ENCODE results near the gene MYO1A.
"Not testable (repeated sequence)": the region's sequence is repeated elsewhere in the genome, so short reads cannot be mapped to it uniquely, and the experiment has no call there.

MYO1A gene

DNA sequence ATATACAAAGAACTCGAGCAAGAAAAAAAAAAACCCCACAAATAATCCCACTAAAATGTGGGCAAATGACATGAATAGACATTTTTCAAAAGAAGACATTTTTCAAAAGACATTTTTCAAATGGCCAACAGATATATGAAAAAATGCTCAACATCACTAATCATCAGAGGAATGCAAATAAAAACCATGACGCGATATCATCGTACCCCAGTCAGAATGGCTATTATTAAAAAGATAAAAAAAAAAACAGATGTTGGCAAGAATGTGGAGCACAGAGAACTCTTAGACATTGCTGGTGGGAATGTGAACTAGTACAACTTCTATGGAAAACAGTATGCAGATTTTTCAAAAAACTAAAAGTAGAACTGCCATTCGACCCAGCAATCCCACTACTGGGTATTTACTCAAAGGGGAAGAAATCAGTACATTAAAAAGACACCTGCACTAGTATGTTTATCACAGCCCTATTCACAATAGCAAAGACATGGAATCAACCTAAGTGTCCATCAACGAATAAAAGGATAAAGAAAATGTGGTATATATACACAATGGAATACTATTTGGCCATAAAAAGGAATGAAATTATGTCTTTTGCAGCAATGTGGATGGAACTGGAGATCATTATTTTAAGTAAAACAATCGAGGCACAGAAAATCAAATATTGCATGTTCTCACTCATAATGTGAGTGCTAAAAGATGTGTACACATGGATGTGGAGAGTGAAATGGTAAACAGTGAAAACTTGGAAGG, 59.9 kb downstream of the MYO1A start:
- Histone ChIP-seq H3K9me3 (ENCODE audit: insufficient read depth, low read length) (no peaks in the 10 kb centered on the region), H2AFZ (ENCODE audit: low read depth, low read length) (no peak overlapping the region)

DNA sequence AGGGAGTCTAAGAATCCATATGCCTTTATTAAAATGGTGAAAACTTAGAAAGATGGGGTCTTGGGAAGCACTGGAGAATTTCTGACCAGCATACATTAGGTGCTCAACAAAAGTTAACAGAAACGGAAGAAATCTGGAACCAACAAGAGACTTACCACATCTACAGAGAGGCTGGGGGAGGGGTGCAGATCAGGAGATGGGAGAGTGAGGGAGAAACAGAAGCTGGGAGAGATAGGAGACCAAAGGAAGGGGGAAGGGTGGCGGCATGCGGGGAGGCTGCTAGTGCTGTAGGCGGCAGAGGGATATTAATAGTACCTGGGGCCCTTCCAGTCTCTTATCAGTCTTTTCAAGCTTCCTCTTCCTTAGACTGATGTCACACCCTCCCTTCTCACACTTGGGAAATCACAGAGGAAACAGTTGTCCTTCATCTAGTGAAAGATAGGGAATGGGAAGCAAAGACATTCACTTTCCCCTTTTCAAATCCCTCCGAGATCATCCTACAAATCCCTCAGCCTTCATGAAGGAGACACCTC, 61.7 kb downstream of the MYO1A start:
- no peaks in the 10 kb centered on the region for H3K79me2 ChIP-seq (ENCODE audit: low read length)
- no peak overlapping the region for H3K4me3 ChIP-seq (ENCODE audit: low read length)
- peaks cover 10% of the 10 kb centered on the region for H3K4me1 ChIP-seq (ENCODE audit: low read length)
- no peaks in the 10 kb centered on the region for H3K36me3 ChIP-seq (replicated peaks; ENCODE audit: low read depth, low read length)
- H3K9me3 ChIP-seq (ENCODE audit: insufficient read depth, low read length): no peaks in the 10 kb centered on the region
- no peak overlapping the region for H3K27ac ChIP-seq (ENCODE audit: low read length)
- peak overlapping the region; percentile 29 for H3K4me2 ChIP-seq (ENCODE audit: low read length)
- no peak overlapping the region for H3K9ac ChIP-seq (ENCODE audit: low read length)
- peaks cover 17% of the 10 kb centered on the region for H3K27me3 ChIP-seq (ENCODE audit: low read depth, low read length)
- no peak overlapping the region for H2AFZ ChIP-seq (ENCODE audit: low read depth, low read length)
- TF ChIP-seq EZH2phosphoT487 (IDR thresholded peaks at IDR 0.05; ENCODE audit: low read depth): no peak
- TF ChIP-seq, protein P1, sequence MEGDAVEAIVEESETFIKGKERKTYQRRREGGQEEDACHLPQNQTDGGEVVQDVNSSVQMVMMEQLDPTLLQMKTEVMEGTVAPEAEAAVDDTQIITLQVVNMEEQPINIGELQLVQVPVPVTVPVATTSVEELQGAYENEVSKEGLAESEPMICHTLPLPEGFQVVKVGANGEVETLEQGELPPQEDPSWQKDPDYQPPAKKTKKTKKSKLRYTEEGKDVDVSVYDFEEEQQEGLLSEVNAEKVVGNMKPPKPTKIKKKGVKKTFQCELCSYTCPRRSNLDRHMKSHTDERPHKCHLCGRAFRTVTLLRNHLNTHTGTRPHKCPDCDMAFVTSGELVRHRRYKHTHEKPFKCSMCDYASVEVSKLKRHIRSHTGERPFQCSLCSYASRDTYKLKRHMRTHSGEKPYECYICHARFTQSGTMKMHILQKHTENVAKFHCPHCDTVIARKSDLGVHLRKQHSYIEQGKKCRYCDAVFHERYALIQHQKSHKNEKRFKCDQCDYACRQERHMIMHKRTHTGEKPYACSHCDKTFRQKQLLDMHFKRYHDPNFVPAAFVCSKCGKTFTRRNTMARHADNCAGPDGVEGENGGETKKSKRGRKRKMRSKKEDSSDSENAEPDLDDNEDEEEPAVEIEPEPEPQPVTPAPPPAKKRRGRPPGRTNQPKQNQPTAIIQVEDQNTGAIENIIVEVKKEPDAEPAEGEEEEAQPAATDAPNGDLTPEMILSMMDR (IDR thresholded peaks at IDR 0.05; ENCODE audit: low read depth, low read length): no peak
- no peaks in the 10 kb centered on the region for H4K20me1 ChIP-seq (ENCODE audit: insufficient read depth, low read length)

More for the DNA sequence above, 59.9 kb downstream of the MYO1A start:
- H3K9ac ChIP-seq (ENCODE audit: low read length): no peak overlapping the region
- H3K4me1 ChIP-seq (ENCODE audit: low read length): peaks cover 10% of the 10 kb centered on the region
- no peaks in the 10 kb centered on the region for H4K20me1 ChIP-seq (ENCODE audit: insufficient read depth, low read length)
- no peaks in the 10 kb centered on the region for H3K79me2 ChIP-seq (ENCODE audit: low read length)
- TF ChIP-seq EZH2phosphoT487 (IDR thresholded peaks at IDR 0.05; ENCODE audit: low read depth): no peak
- TF ChIP-seq, protein P1 (IDR thresholded peaks at IDR 0.05; ENCODE audit: low read depth, low read length): no peak
- no peak overlapping the region for H3K4me3 ChIP-seq (ENCODE audit: low read length)
- no peaks in the 10 kb centered on the region for H3K36me3 ChIP-seq (replicated peaks; ENCODE audit: low read depth, low read length)
- H3K27ac ChIP-seq (ENCODE audit: low read length): no peak overlapping the region
- no peak overlapping the region for H3K4me2 ChIP-seq (ENCODE audit: low read length)
- peaks cover 17% of the 10 kb centered on the region for H3K27me3 ChIP-seq (ENCODE audit: low read depth, low read length)

DNA sequence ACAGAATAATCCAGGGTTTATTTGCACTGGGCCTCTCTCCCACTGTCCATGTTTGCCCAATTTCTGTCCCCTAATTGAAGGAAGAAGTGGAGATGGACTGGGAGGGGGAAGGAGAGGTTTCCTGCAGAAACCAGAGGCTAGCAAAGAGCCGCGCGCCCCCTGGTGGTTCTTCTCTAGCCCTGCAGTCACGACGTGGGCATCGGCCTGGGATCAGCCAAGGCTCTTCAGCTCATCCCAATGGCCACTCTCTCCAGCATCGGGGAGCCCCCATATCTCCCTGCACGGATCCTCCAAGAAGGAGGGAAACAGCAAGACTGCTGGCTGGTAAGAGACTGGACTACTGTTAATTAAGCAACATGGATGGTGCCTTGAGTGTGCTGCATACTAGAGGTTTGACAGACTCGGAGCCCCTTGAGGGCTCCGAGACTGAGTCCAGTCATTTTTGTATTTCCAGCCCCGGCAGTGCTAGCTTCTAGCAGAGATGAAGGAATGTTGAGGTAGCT, 62.3 kb downstream of the MYO1A start:
- H3K4me3 ChIP-seq (ENCODE audit: low read length): peak overlapping the region; percentile 18; the same call in 1 of the 2 replicates
- peak overlapping the region; percentile 29 for H3K4me2 ChIP-seq (ENCODE audit: low read length)
- no peaks in the 10 kb centered on the region for H3K79me2 ChIP-seq (ENCODE audit: low read length)
- H3K27ac ChIP-seq (ENCODE audit: low read length): no peak overlapping the region
- H3K9me3 ChIP-seq (ENCODE audit: insufficient read depth, low read length): no peaks in the 10 kb centered on the region
- H3K4me1 ChIP-seq (ENCODE audit: low read length): peaks cover 10% of the 10 kb centered on the region
- H2AFZ ChIP-seq (ENCODE audit: low read depth, low read length): peak overlapping the region; percentile 16; the same call in 1 of the 2 replicates
- TF ChIP-seq, protein P1 (IDR thresholded peaks at IDR 0.05; ENCODE audit: low read depth, low read length): peak; percentile 92
- TF ChIP-seq EZH2phosphoT487 (IDR thresholded peaks at IDR 0.05; ENCODE audit: low read depth): no peak
- no peaks in the 10 kb centered on the region for H3K36me3 ChIP-seq (replicated peaks; ENCODE audit: low read depth, low read length)
- H4K20me1 ChIP-seq (ENCODE audit: insufficient read depth, low read length): no peaks in the 10 kb centered on the region
- peaks cover 17% of the 10 kb centered on the region for H3K27me3 ChIP-seq (ENCODE audit: low read depth, low read length)
- no peak overlapping the region for H3K9ac ChIP-seq (ENCODE audit: low read length)

DNA sequence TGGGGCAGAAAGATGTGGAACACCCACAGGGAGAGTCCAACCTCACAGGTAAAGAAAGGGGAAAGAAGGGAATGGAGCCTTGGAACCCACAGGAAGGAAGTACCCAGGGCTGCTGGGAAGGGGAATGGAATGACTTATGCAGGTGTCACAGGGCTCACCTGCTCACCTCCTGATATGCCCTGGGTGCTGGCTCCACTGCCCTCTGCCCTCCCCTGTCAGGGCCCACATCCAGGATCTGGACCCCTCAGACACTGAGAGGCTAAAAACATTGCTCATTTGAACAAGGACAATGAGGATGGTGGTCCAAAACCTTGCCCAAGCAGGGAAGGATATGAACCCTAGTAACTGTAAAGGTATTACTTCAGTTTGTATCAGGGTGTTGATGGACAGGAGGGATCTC, 62.9 kb downstream of the MYO1A start:
- Histone ChIP-seq H3K4me1 (ENCODE audit: low read length) (peaks cover 10% of the 10 kb centered on the region), H3K9ac (ENCODE audit: low read length) (no peak overlapping the region), H3K4me2 (ENCODE audit: low read length) (no peak overlapping the region), H3K9me3 (ENCODE audit: insufficient read depth, low read length) (no peaks in the 10 kb centered on the region), H3K27ac (ENCODE audit: low read length) (no peak overlapping the region), H3K4me3 (ENCODE audit: low read length) (no peak overlapping the region), H3K27me3 (ENCODE audit: low read depth, low read length) (peaks cover 17% of the 10 kb centered on the region), H4K20me1 (ENCODE audit: insufficient read depth, low read length) (no peaks in the 10 kb centered on the region), H3K79me2 (ENCODE audit: low read length) (no peaks in the 10 kb centered on the region), H3K36me3 (replicated peaks; ENCODE audit: low read depth, low read length) (no peaks in the 10 kb centered on the region), H2AFZ (ENCODE audit: low read depth, low read length) (no peak overlapping the region)
- TF ChIP-seq, protein P1 (IDR thresholded peaks at IDR 0.05; ENCODE audit: low read depth, low read length): no peak
- TF ChIP-seq EZH2phosphoT487 (IDR thresholded peaks at IDR 0.05; ENCODE audit: low read depth): no peak

DNA sequence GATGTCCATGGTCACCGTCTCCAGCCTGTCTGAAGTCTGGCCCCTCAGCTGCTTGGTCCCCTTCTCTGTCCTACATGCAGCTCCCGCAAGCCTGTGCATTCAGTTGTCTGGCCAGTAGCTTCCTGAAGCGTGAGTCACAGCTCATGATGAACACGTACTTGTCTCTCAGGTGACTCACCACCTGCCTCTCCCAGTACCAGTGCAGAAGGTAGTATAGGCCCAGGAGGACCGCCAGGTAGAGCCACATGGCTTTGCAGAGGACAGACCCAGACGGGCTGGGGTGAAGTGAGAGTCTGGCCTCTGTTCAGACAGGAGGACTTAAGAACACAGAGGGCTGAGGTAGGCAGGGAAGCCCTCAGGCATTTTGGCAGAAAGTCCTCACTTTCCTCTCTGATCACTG, 64.2 kb downstream of the MYO1A start:
- not testable (repeated sequence) for H3K4me3 ChIP-seq (ENCODE audit: low read length); H3K4me2 ChIP-seq (ENCODE audit: low read length); H3K9ac ChIP-seq (ENCODE audit: low read length); H3K79me2 ChIP-seq (ENCODE audit: low read length); H3K27ac ChIP-seq (ENCODE audit: low read length); H3K9me3 ChIP-seq (ENCODE audit: insufficient read depth, low read length); H3K36me3 ChIP-seq (replicated peaks; ENCODE audit: low read depth, low read length); H3K4me1 ChIP-seq (ENCODE audit: low read length); H4K20me1 ChIP-seq (ENCODE audit: insufficient read depth, low read length); H2AFZ ChIP-seq (ENCODE audit: low read depth, low read length)
- peaks cover 17% of the 10 kb centered on the region for H3K27me3 ChIP-seq (ENCODE audit: low read depth, low read length)
